Measurements from ENCODE around the gene LYL1. TPM values are rescaled to one million over a fixed set of nuclear protein-coding genes. Genes with fewer than 3 reads are reported as not detected.

LYL1 gene
- total RNA-seq, 4 donors from 2014 or later: 2.6 to 15.5 (median 11.1) TPM

DNA sequence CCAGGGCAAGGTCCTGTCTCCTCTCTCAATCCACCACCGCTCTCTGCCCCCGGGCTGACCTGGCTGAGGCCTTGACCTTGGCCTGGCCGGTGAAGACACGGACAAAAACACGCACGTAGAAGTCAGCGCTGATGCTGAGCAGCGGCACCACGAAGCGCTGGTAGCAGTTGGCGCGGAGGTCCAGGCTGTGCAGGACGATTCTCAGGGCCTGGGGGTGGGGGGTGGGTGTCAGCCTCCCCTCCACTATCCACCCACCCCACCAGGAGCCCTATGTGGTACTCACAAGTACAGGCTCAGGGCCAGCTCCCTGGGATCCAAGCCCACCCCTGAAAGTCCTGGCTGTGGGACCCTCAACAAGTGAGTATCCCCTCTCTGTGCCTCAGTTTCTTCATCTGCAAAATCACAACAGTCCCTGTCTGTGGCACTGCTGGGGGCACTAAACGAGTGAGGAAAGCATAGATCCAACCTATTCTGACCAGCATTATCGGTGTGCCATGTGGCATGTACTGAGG is 7.5 kb upstream of the LYL1 start:
- intact Hi-C loops (cut with DNase I; ENCODE audit: low total_unique reads): no loop called here
- Histone ChIP-seq H3K9me3 (no peaks in the 10 kb centered on the region), H3K4me3 (no peak overlapping the region), H3K36me3 (no peaks in the 10 kb centered on the region), H3K27ac (no peak overlapping the region), H3K4me1 (peaks cover 0 to under 1% of the 10 kb centered on the region in 2 donors), H3K27me3 (no peaks in the 10 kb centered on the region)
- no peak for DNase-seq
- TF ChIP-seq POLR2A (IDR thresholded peaks at IDR 0.05): no peak
- TF ChIP-seq, protein P1, sequence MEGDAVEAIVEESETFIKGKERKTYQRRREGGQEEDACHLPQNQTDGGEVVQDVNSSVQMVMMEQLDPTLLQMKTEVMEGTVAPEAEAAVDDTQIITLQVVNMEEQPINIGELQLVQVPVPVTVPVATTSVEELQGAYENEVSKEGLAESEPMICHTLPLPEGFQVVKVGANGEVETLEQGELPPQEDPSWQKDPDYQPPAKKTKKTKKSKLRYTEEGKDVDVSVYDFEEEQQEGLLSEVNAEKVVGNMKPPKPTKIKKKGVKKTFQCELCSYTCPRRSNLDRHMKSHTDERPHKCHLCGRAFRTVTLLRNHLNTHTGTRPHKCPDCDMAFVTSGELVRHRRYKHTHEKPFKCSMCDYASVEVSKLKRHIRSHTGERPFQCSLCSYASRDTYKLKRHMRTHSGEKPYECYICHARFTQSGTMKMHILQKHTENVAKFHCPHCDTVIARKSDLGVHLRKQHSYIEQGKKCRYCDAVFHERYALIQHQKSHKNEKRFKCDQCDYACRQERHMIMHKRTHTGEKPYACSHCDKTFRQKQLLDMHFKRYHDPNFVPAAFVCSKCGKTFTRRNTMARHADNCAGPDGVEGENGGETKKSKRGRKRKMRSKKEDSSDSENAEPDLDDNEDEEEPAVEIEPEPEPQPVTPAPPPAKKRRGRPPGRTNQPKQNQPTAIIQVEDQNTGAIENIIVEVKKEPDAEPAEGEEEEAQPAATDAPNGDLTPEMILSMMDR (IDR thresholded peaks at IDR 0.05): no peak

DNA sequence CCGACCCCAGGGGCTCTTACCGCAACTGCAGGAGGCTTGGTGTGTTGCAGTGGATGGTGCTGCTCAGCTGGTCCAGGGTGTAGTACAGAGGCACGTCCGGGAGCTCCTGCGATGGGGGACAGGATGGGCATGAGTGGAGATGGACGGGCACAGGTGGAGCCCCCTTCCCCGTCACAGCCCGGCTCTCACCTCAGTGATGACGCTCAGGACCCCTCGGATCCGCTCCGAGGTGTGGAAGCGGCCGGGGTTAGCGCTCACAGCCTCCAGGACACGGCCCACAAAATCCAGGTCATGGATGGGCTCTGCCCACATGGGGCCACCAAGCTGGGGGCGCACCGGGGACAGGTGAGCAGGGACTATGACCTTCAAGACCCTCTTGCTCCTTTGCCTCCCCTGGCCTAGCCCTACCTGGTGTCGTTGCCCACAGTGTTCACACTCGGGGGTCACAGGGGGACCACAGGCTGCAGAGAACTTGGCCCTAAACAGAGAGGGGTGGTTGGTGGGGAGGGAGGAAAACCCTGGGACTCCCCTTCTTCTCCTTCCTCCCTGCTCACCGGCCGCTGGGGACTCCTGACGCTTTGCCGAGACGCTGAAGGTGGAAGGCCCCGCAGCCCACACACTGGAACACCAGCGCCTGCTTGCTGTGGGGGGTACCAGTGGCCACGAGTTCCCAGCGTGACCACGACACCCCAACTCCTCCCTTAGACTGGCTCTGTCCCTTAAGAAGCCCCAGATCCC is 6.9 kb upstream of the LYL1 start:
- intact Hi-C loops (cut with DNase I; ENCODE audit: low total_unique reads): no loop called here
- Histone ChIP-seq H3K9me3 (no peaks in the 10 kb centered on the region), H3K27me3 (no peaks in the 10 kb centered on the region), H3K4me3 (no peak overlapping the region), H3K36me3 (no peaks in the 10 kb centered on the region), H3K4me1 (no peaks in the 10 kb centered on the region), H3K27ac (no peak overlapping the region)
- TF ChIP-seq POLR2A (IDR thresholded peaks at IDR 0.05): no peak
- TF ChIP-seq, protein P1 (IDR thresholded peaks at IDR 0.05): no peak
- DNase-seq: no peak

DNA sequence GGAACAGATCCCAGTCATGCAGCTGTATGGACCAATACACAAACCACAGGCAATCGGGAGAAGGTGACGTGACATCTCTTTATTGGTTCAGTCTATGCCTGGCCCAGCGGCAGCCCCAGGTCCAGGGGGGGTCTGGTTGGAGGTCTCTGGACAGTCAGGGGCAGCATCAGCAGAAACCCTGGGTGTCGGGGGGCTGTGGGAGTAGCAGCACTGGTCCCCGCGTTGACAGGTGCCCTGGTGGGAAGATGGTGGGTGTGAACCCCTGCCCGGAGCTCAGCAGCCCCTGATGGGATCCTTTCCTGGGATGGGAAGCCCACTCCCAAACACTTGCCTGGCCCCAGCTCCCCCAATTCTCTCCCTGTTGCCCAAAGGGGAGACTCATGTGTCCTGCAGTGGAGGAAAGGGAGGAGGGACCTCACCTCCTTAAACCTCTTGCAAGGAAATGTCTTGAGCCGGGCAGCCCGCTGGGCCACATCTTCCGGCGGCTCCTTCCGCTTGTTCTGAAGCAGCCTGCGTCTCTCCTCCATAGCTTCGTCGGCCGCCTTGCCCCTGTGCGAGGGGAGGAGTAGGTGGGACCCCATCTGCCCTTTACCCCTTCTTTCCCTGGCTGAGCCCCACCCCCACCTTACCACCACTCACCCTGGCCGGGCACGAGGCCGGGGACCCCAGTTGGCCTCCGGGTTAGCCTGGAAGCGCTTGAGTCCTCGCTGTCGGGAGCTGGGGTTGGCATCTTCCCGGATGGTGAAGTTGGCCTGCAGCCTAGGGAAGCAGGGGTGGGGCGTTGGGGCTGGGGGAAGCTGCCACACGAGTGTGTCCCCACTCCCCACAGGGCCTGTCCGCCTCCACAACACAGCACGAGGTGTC is 2.4 kb upstream of the LYL1 start:
- Histone ChIP-seq H3K4me1 (peaks cover 0 to 8% of the 10 kb centered on the region in 2 donors), H3K27ac (peak overlapping the region; percentile 2 to 25), H3K9me3 (no peaks in the 10 kb centered on the region), H3K4me3 (no peak overlapping the region), H3K27me3 (no peaks in the 10 kb centered on the region), H3K36me3 (no peaks in the 10 kb centered on the region)
- intact Hi-C loops (cut with DNase I; ENCODE audit: low total_unique reads): no loop called here
- TF ChIP-seq, protein P1 (IDR thresholded peaks at IDR 0.05): no peak
- no peak for TF ChIP-seq POLR2A (IDR thresholded peaks at IDR 0.05)
- DNase-seq: peak in 1 of 2 donors; percentile 34

DNA sequence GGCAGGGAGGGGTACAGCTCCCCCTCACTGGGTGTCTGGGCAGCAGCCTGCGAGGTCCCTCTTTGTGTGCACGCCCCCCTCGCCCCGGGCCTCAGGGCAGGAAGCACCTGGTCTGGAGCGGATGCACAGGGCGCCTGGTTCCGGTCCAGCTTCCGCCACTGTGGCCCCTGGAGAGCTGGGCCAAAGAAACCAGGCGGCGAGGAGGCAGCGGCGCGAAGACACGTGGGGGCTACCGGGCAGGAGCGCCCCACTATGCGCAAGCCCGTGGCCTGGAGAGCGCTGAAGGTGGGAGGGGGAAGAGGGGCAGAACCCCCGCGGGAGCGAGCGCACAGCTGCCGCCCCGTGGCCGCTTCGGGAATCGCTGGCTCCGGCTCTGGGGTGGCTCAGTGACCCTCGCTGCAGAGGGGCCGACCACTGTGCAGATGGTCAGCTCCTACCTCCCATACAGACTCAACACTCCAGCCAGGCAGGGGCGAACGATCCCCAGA is 1.7 kb upstream of the LYL1 start:
- Histone ChIP-seq H3K27me3 (no peaks in the 10 kb centered on the region), H3K27ac (peak overlapping the region; percentile 2 to 25), H3K4me3 (no peak overlapping the region), H3K36me3 (no peaks in the 10 kb centered on the region), H3K9me3 (no peaks in the 10 kb centered on the region), H3K4me1 (peaks cover 0 to 8% of the 10 kb centered on the region in 2 donors)
- intact Hi-C loops (cut with DNase I; ENCODE audit: low total_unique reads): no loop called here
- TF ChIP-seq, protein P1 (IDR thresholded peaks at IDR 0.05): peak; percentile 46 to 63 (median 58)
- no peak for TF ChIP-seq POLR2A (IDR thresholded peaks at IDR 0.05)
- peak; percentile 51 to 67 for DNase-seq
